GM10266 (cell line): ENCODE results near the gene PPP5C.

Source experiments
- DNase-seq: peaks from one replicate; pipeline ENCODE4 v3.0.0; 2012; ENCODE audit errors: extremely low spot score
- CTCF ChIP-seq: IDR thresholded peaks from 2 replicates; pipeline ENCODE4 v1.5.1; 2012; ENCODE audit warnings: mild to moderate bottlenecking, low read depth; ENCODE audit not compliant: control insufficient read depth, insufficient read depth; ENCODE audit errors: missing control alignments

Gene PPP5C, protein sequence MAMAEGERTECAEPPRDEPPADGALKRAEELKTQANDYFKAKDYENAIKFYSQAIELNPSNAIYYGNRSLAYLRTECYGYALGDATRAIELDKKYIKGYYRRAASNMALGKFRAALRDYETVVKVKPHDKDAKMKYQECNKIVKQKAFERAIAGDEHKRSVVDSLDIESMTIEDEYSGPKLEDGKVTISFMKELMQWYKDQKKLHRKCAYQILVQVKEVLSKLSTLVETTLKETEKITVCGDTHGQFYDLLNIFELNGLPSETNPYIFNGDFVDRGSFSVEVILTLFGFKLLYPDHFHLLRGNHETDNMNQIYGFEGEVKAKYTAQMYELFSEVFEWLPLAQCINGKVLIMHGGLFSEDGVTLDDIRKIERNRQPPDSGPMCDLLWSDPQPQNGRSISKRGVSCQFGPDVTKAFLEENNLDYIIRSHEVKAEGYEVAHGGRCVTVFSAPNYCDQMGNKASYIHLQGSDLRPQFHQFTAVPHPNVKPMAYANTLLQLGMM

GRCh38 chr19:46346821-46347571, at the start of gene PPP5C:
PPP5C (plus strand) TSS chr19:46347087; CDS start chr19:46347097, 10 bp downstream.
- TF ChIP-seq CTCF, result peak; percentile 94

GRCh38 chr19:46297700-46298478, 49.0 kb upstream of the PPP5C start:
- peak; percentile 23 for DNase-seq
- no peak for TF ChIP-seq CTCF

More at GRCh38 chr19:46346821-46347571, at the start of gene PPP5C:
- peak; percentile 95 for DNase-seq

GRCh38 chr19:46298479-46299003, 48.3 kb upstream of the PPP5C start:
- no peak for TF ChIP-seq CTCF
- peak; percentile 30 for DNase-seq

DNA sequence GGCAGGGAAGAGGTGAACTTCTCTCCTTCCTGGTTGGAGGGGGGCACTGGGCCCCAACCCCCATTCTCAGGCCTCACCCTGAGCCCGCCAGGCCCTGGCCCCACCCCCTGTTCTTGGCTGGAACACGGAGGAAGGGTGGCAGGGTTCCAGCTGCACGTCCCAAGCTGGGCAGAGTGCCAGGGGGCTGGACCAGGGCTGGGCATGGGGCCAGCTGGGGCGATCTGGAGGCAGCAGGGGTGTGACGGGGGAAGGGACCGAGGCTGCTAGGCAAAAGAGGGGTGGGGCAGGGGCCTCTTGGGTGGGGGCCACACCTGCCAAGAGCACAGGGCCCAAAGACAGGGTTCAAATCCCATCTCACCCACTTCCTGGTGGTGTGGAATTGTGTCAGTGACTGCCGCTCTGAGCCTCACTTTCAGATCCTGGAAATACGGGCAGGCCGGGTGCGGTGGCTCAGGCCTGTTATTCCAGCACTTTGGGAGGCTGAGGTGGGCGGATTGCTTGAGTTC, 47.8 kb upstream of the PPP5C start:
- TF ChIP-seq CTCF, result no peak
- peak; percentile 19 for DNase-seq

GRCh38 chr19:46299695-46300094, 47.2 kb upstream of the PPP5C start:
- no peak for TF ChIP-seq CTCF
- no peak for DNase-seq

DNA sequence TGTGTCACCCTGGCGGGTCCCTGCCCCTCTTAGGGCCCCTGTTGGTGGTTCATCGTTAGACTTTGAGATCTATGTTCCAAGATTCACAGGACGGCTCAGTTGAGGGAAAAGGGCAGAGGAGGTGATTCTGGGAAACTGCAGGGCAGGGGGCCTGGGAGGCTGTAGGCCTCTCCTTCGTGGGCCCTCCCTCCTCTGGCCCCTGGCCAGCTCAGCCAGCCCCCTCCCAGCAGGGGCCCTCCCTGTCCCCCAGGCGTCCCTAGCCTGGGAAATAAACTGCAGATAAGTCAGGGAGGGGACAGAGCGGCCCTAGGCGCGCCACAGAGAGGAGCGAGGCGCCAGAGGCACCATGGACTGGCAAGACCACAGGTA, 43.6 kb upstream of the PPP5C start:
- DNase-seq, result no peak
- no peak for TF ChIP-seq CTCF
